Panc1 (cell line): Measurements from ENCODE around the gene FBXW11. TPM values are rescaled to one million over a fixed set of nuclear protein-coding genes. Genes with fewer than 3 reads are reported as not detected.

Experiments
- ATAC-seq: fragments of 200-7000 bp; cut with Tn5 transposase; 2 replicates; pipeline ENCODE4 v1.9.1; 2020; ENCODE audit warnings: mild to moderate bottlenecking, moderate library complexity
- BruUV-seq: library from RNA; stranded (reverse); fragments of 400-500 nt; replicated peaks from 2 replicates; lab custom pipeline; 2021; lab: Mats Ljungman, UMichigan
- CTCF ChIA-PET: fragments of 300-600 bp; sonication (Branson Sonifier 250); formaldehyde crosslinking; loops from one replicate; lab custom pipeline; 2022; ENCODE audit warnings: antibody characterized with exemption; lab: Charles Lee
- POLR2A ChIA-PET: fragments of 300-600 bp; sonication (Branson Sonifier 250); formaldehyde crosslinking; loops from one replicate; lab custom pipeline; 2022; ENCODE audit warnings: antibody characterized with exemption; lab: Charles Lee
- DNase-seq: peaks from one replicate; pipeline ENCODE4 v3.0.0-alpha.2; 2010; ENCODE audit warnings: low read depth, low spot score
- H3K27ac ChIP-seq: 2 replicates; pipeline ENCODE4 v1.5.1; 2011; ENCODE audit warnings: mild to moderate bottlenecking, low read length, inconsistent platforms
- H3K27me3 ChIP-seq: fragments of 200-500 bp; sonication (Bioruptor generic); 2 replicates; pipeline ENCODE4 v1.6.0; 2014; ENCODE audit warnings: low read length, inconsistent platforms; ENCODE audit not compliant: control insufficient read depth, insufficient read depth
- H3K36me3 ChIP-seq: fragments of 200-500 bp; sonication (Bioruptor generic); 2 replicates; pipeline ENCODE4 v1.5.1; 2014; ENCODE audit warnings: inconsistent platforms, mild to moderate bottlenecking, low read length, moderate library complexity; ENCODE audit not compliant: control insufficient read depth, insufficient read depth
- H3K4me1 ChIP-seq: 2 replicates; pipeline ENCODE4 v1.5.1; 2011; ENCODE audit warnings: inconsistent platforms, mild to moderate bottlenecking, low read length, moderate library complexity; ENCODE audit not compliant: control insufficient read depth, insufficient read depth
- H3K4me3 ChIP-seq, 2 experiments: 2 replicates each; pipeline ENCODE4 v1.5.1; 2011 to 2012; ENCODE audit warnings: low read depth in 2 of 2, low read length in 2 of 2, mild to moderate bottlenecking in 2 of 2, inconsistent platforms in 1 of 2, moderate library complexity in 1 of 2
- H3K9me3 ChIP-seq: fragments of 200-500 bp; sonication (Bioruptor generic); 2 replicates; pipeline ENCODE4 v1.5.1; 2014; ENCODE audit warnings: low read depth, mild to moderate bottlenecking, inconsistent platforms, low read length, moderate library complexity; ENCODE audit not compliant: control insufficient read depth, insufficient read depth
- POLR2AphosphoS5 ChIP-seq: IDR thresholded peaks from 2 replicates; pipeline ENCODE4 v1.6.1; 2012; ENCODE audit warnings: mild to moderate bottlenecking, low read depth, low read length, moderate library complexity
- SIN3A ChIP-seq: IDR thresholded peaks from 2 replicates; pipeline ENCODE4 v1.6.1; 2012; ENCODE audit warnings: low read depth, mild to moderate bottlenecking, low read length, moderate library complexity, borderline replicate concordance; ENCODE audit not compliant: insufficient read depth
- TCF7L2 ChIP-seq: IDR thresholded peaks from 2 replicates; pipeline ENCODE4 v1.6.1; 2011; ENCODE audit warnings: mild to moderate bottlenecking, low read depth, low read length, inconsistent platforms
- in situ Hi-C: cut with HindIII; loops from 2 replicates; pipeline ENCODE4 v1.10.0; 2016; ENCODE audit warnings: low sequenced_read_pairs, low pct_unique_long_range_greater_than_20kb
- intact Hi-C: fragments of 100-400 bp; cut with micrococcal nuclease; formaldehyde crosslinking; loops from one replicate; pipeline ENCODE4 v1.10.0; 2022; ENCODE audit not compliant: unreplicated experiment
- total RNA-seq: library from RNA; stranded (reverse); gene quantifications from one replicate; pipeline ENCODE4 v1.2.1, GENCODE V29; 2021; ENCODE audit not compliant: unreplicated experiment
- TF ChIP-seq, protein P1 (sequence below): fragments of 450-650 bp; IDR thresholded peaks from 2 replicates; pipeline ENCODE4 v1.5.1; 2017; ENCODE audit warnings: mild to moderate bottlenecking
- TF ChIP-seq, protein P2 (sequence below), 2 experiments: IDR thresholded peaks; 2 replicates each; pipeline ENCODE4 v1.6.1; 2011 to 2012; ENCODE audit warnings: low read depth in 2 of 2, control low read depth in 1 of 2, low read length in 1 of 2, mild to moderate bottlenecking in 1 of 2, moderate library complexity in 1 of 2; ENCODE audit not compliant: insufficient read depth in 1 of 2

The FBXW11 gene
- total RNA-seq, 1 experiment from 2014 or later = 111 TPM

DNA sequence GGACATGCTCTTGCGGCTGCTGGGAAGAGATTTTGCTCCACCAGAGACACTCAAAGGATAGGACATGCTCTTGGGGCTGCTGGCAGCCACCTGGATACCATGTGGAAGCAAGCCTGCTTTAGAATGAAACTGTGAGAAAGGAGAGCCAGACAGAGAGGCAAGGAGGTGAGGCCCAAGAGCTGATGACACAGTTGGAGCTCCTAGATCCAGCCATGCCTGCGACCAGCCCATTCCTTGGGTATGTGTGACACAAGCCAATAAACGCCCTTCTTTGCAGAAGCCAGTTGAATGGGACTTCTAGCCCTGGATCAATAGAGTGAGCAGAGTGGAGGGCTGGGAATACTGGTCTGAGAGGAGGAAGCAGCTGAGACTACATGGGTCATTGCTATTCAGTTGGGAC is 151.2 kb downstream of the FBXW11 start:
- in situ Hi-C loops = loop anchor here (25.0 kb wide), 1 partner anchor 443 kb away; the partner anchor contains the start of gene FGF18
- Histone ChIP-seq H3K27ac (no peak overlapping the region), H3K9me3 (no peaks in the 10 kb centered on the region), H3K36me3 (no peaks in the 10 kb centered on the region), H3K4me1 (no peaks in the 10 kb centered on the region), H3K4me3 (no peak overlapping the region), H3K27me3 (no peaks in the 10 kb centered on the region)
- POLR2A ChIA-PET = interaction anchor here (0.6 kb wide), 1 partner anchor 1106 kb away, joined by 3 read pairs; no protein-coding TSS in a partner anchor
- CTCF ChIA-PET = no interaction called here
- BruUV-seq = no TSS peak
- intact Hi-C loops = loop anchor here (5.0 to 10.0 kb wide), 3 partner anchors 223 to 440 kb away; partner anchors contain the start of gene FGF18
- ATAC-seq = no peak
- DNase-seq = no peak
- TF ChIP-seq SIN3A (no peak), POLR2AphosphoS5 (no peak), TCF7L2 (no peak)
- TF ChIP-seq, protein P1, sequence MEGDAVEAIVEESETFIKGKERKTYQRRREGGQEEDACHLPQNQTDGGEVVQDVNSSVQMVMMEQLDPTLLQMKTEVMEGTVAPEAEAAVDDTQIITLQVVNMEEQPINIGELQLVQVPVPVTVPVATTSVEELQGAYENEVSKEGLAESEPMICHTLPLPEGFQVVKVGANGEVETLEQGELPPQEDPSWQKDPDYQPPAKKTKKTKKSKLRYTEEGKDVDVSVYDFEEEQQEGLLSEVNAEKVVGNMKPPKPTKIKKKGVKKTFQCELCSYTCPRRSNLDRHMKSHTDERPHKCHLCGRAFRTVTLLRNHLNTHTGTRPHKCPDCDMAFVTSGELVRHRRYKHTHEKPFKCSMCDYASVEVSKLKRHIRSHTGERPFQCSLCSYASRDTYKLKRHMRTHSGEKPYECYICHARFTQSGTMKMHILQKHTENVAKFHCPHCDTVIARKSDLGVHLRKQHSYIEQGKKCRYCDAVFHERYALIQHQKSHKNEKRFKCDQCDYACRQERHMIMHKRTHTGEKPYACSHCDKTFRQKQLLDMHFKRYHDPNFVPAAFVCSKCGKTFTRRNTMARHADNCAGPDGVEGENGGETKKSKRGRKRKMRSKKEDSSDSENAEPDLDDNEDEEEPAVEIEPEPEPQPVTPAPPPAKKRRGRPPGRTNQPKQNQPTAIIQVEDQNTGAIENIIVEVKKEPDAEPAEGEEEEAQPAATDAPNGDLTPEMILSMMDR = no peak
- TF ChIP-seq, protein P2, sequence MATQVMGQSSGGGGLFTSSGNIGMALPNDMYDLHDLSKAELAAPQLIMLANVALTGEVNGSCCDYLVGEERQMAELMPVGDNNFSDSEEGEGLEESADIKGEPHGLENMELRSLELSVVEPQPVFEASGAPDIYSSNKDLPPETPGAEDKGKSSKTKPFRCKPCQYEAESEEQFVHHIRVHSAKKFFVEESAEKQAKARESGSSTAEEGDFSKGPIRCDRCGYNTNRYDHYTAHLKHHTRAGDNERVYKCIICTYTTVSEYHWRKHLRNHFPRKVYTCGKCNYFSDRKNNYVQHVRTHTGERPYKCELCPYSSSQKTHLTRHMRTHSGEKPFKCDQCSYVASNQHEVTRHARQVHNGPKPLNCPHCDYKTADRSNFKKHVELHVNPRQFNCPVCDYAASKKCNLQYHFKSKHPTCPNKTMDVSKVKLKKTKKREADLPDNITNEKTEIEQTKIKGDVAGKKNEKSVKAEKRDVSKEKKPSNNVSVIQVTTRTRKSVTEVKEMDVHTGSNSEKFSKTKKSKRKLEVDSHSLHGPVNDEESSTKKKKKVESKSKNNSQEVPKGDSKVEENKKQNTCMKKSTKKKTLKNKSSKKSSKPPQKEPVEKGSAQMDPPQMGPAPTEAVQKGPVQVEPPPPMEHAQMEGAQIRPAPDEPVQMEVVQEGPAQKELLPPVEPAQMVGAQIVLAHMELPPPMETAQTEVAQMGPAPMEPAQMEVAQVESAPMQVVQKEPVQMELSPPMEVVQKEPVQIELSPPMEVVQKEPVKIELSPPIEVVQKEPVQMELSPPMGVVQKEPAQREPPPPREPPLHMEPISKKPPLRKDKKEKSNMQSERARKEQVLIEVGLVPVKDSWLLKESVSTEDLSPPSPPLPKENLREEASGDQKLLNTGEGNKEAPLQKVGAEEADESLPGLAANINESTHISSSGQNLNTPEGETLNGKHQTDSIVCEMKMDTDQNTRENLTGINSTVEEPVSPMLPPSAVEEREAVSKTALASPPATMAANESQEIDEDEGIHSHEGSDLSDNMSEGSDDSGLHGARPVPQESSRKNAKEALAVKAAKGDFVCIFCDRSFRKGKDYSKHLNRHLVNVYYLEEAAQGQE (IDR thresholded peaks at IDR 0.05; ENCODE audit: insufficient read depth in 1 of 2, low read depth in 2 of 2, low read length in 1 of 2) = no peak

DNA sequence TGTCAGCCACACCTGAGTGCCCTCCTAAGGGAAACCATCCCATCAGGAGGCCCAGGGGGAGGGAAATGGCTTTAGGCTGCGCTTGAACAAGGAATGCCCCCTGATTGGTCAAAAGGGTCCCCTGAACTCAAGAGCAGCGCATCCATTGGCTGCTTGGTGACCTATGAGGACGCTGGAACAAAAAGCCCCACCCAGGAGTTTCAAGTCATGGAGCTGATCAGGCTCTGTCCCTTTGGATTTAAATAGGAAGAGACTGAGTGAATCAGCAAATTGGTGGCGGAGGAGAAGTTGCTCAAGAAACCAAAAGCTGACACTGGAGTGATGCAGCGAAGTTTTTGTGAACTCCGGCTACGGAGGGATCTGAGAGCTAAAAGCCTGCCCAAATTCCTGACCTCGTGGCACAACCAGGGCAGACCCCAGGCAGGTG is 154.2 kb downstream of the FBXW11 start:
- CTCF ChIA-PET = no interaction called here
- BruUV-seq = no TSS peak
- no peak for DNase-seq

More for the DNA sequence above, 154.2 kb downstream of the FBXW11 start:
- intact Hi-C loops = loop anchor here (10.0 kb wide), 2 partner anchors 367 to 437 kb away; partner anchors contain the start of gene FGF18
- Histone ChIP-seq H3K27ac (no peak overlapping the region), H3K27me3 (no peaks in the 10 kb centered on the region), H3K4me3 (no peak overlapping the region), H3K36me3 (no peaks in the 10 kb centered on the region), H3K9me3 (no peaks in the 10 kb centered on the region), H3K4me1 (no peaks in the 10 kb centered on the region)
- no peak for ATAC-seq
- in situ Hi-C loops = loop anchor here (25.0 kb wide), 1 partner anchor 440 kb away; the partner anchor contains the start of gene FGF18
- TF ChIP-seq SIN3A = no peak
- TF ChIP-seq TCF7L2 = no peak
- TF ChIP-seq, protein P1 = no peak
- TF ChIP-seq, protein P2 (IDR thresholded peaks at IDR 0.05; ENCODE audit: insufficient read depth in 1 of 2, low read depth in 2 of 2, low read length in 1 of 2) = no peak
- no peak for TF ChIP-seq POLR2AphosphoS5
- POLR2A ChIA-PET = interaction anchor here (0.6 kb wide), 1 partner anchor 241 kb away, joined by 3 read pairs; no protein-coding TSS in a partner anchor
